ENCODE data around the gene ATP5ME.
"Not testable (repeated sequence)": the region's sequence is repeated elsewhere in the genome, so short reads cannot be mapped to it uniquely, and the experiment has no call there.

The ATP5ME gene

GRCh38 chr4:704198-704891 lies 30.3 kb upstream of the ATP5ME start:
- no peak for DNase-seq

GRCh38 chr4:703336-704197 lies 29.5 kb upstream of the ATP5ME start:
- DNase-seq, result no peak

- DNase-seq, result no peak
These were observed 28.6 kb upstream of the ATP5ME start for GRCh38 chr4:702618-703048.

- DNase-seq, result no peak
These were observed 26.6 kb upstream of the ATP5ME start for GRCh38 chr4:700587-701264.

- no peak for DNase-seq
These were observed 25.9 kb upstream of the ATP5ME start for GRCh38 chr4:699816-700580.

DNA sequence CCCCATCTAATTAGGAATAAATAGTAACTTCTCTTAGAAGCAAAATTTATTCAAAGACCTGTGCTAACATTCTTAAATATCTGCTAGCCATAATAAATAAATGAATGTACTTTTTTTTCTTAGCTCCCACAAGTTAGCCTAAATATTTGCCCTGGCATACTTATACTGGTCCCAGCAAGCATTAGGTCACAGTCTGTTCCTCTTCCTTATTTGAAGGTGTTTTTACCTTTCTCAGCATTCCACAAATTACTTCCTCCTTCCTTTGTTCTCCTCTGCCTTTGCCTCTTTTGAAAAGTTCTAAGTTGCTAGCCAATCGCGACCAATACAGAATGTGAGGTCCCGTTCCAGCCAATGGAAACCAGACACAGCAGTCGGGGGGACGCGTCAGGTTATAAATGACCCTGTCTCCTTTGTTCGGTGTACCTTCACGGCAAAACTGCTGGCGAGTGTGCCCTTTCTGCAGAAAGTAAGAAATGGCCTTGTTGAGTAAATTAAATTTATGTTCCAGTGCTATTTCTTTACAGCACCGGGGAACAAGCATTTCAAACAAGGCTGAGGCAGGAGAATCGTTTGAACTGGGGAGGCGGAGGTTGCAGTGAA lies 20.4 kb upstream of the ATP5ME start:
- DNase-seq, result not testable (repeated sequence)

- DNase-seq, result no peak
These were observed 18.9 kb upstream of the ATP5ME start for GRCh38 chr4:692771-693554.

DNA sequence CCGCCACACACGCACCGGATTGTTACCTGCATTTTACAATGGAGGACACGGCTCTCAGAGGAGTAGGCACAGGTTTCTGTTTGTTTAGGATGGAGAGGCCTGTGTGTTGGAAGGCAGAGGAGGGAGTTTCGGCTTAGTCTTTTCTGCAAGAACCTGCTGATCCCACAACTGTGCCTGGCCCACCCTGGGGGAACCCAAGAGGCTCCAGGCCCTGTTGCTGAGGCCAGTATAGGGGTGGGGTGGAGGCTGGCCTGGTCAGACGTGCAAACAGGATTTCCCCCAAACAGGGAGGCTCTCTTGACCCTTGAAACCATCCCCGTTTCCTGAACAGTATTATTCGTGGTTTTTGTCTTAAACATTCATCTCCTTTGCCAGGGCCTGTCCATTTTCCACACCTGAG lies 15.6 kb upstream of the ATP5ME start:
- no peak for DNase-seq

DNA sequence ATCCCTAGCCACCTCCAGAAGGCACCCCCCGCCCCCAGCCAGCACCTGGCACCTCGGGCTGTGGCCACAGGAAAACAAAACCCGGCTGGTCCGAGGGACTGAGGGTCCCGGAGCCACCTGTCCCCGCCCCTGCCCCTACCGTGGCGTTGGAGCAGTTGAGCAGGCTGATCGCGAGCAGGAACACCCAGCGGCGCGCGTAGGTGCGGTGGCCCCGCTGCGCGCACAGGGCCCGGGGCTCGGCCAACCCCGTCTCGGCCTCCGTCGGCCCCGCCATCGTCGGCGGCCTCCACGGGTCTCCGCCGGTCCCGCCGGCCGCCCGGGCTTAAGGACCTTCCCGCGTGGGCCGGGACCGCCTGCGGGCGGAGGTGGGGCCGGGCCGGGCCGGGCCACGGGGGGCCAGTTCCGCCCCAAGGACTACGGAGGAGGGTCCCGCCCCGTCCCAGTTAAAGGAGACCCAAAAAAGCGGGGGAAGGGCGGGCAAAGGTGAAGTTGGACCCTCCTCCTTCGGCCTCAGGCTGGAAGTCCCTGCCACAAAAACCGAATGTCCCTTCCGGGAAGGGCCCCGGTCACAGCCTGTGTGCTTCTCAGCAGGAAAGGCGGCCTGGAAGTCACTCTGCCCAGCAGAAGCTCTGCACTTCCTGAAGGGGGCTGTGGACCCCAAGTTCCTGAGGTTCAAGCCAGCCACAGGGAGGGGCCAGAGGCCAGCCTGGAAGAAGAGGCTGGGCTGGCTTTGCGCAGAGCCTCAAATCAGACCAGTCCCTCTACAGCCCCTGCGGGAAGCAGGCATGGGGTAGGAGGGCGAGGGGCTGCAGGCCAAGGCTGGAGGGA lies 15.0 kb upstream of the ATP5ME start, which contains the start of gene SLC49A3:
Gene SLC49A3 (minus strand): TSS at position 298 of the 828 bp plus-strand sequence. CDS start 24 bp downstream, at position 274.
- no peak for DNase-seq

GRCh38 chr4:687971-688853 lies 14.1 kb upstream of the ATP5ME start:
- no peak for DNase-seq

GRCh38 chr4:687048-687970 lies 13.2 kb upstream of the ATP5ME start:
- no peak for DNase-seq

DNA sequence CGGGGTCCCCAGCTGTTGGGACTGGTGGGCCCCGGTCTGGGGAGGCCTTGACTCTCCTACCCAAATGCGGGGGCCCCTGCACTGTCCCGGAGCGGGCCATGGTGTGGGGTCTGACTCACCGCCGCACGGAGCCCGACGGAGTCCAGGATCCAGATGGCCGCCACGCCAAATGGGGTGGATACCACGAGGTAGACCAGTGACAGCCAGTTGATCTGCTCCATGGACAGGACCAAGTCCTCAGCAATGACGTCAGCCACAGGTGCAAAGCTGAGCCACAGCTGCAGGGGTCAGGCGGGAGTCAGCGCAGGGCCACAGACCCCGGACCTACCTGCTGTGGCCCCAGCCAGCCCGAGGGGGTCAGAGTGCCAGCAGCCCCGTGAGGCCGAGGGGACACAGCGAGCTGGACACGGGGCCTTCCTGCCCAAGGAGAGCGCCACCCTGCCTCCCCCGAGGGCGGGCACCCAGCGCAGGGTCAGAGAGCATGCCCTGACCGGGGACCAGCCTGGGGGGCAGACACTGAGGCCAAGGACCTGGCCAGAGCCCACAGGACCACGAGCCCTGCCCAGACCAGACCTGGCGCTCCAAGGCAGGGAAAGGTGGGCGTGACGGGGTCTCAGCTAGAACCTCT lies 12.5 kb upstream of the ATP5ME start:
- DNase-seq, result no peak

- no peak for DNase-seq
These were observed 11.8 kb upstream of the ATP5ME start for GRCh38 chr4:685679-686412.

GRCh38 chr4:684623-685327 lies 10.7 kb upstream of the ATP5ME start:
- DNase-seq, result no peak

- DNase-seq, result peak; percentile 3
These were observed 10.0 kb upstream of the ATP5ME start for GRCh38 chr4:683982-684622.

All from NCI-H2029 treated with DMSO at 0.1 percent for 48 hours (cell line).